WI38 (cell line): ENCODE measurements around the gene CCDC146.

Source experiments
- H3K4me3 ChIP-seq: 2 replicates; pipeline ENCODE4 v1.5.1; 2011; ENCODE audit warnings: low read depth, mild to moderate bottlenecking, control low read depth, low read length
- TF ChIP-seq, protein P1 (sequence below): IDR thresholded peaks from 2 replicates; pipeline ENCODE4 v1.5.1; 2012; ENCODE audit warnings: low read depth, mild to moderate bottlenecking, control low read depth, low read length

Gene CCDC146

GRCh38 chr7:77320137-77320536, 197.7 kb downstream of the CCDC146 start:
- no peak overlapping the region for H3K4me3 ChIP-seq
- TF ChIP-seq, protein P1, sequence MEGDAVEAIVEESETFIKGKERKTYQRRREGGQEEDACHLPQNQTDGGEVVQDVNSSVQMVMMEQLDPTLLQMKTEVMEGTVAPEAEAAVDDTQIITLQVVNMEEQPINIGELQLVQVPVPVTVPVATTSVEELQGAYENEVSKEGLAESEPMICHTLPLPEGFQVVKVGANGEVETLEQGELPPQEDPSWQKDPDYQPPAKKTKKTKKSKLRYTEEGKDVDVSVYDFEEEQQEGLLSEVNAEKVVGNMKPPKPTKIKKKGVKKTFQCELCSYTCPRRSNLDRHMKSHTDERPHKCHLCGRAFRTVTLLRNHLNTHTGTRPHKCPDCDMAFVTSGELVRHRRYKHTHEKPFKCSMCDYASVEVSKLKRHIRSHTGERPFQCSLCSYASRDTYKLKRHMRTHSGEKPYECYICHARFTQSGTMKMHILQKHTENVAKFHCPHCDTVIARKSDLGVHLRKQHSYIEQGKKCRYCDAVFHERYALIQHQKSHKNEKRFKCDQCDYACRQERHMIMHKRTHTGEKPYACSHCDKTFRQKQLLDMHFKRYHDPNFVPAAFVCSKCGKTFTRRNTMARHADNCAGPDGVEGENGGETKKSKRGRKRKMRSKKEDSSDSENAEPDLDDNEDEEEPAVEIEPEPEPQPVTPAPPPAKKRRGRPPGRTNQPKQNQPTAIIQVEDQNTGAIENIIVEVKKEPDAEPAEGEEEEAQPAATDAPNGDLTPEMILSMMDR, result no peak

- TF ChIP-seq, protein P1, result no peak
- H3K4me3 ChIP-seq, result no peak overlapping the region
Observed at GRCh38 chr7:77320714-77321113, 198.3 kb downstream of the CCDC146 start.

- no peak overlapping the region for H3K4me3 ChIP-seq
- TF ChIP-seq, protein P1, result no peak
Observed at GRCh38 chr7:77321300-77321699, 198.9 kb downstream of the CCDC146 start.

GRCh38 chr7:77326131-77326530, 203.7 kb downstream of the CCDC146 start:
- TF ChIP-seq, protein P1, result no peak
- H3K4me3 ChIP-seq, result no peak overlapping the region

DNA sequence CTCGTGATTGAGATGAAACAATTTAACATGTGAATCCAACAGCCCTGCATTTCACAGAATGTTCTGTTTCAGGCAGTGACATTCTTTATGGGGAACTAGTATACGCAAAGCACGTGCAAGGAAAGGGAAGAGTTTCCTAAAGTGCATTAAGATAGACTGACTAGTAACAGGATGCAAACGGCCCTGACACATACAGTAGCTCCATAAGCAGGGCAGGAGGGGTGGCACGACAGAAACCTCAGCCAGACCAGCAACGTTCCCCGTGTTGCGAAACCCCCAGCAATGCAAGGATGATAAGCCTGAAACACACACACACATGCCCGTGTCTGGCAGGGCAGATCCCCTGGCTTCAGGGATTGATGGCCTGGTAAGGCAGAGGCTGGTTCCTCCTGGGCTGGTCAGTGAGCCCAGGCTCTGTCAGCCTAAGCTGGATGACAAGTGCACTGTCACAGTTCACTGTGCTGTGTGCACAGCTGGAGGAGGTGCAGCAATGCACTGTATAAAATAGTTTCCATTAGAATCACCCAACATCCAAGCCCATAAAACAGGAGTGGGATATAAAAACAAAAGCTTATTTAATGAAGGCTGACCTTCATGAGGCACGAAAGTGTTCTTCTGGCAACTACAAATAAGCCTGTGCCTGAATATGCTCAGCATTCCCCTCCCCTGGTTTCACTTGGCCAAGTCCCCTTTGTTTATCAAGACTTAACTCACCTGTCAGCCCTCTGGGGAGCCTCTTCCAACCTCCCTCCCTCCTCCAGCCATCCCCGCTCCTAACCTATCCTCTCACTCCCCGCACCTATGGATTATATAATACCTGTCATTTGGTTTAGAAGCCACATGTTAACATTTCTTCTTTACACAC, 204.9 kb downstream of the CCDC146 start:
- H3K4me3 ChIP-seq, result no peak overlapping the region
- TF ChIP-seq, protein P1, result no peak

DNA sequence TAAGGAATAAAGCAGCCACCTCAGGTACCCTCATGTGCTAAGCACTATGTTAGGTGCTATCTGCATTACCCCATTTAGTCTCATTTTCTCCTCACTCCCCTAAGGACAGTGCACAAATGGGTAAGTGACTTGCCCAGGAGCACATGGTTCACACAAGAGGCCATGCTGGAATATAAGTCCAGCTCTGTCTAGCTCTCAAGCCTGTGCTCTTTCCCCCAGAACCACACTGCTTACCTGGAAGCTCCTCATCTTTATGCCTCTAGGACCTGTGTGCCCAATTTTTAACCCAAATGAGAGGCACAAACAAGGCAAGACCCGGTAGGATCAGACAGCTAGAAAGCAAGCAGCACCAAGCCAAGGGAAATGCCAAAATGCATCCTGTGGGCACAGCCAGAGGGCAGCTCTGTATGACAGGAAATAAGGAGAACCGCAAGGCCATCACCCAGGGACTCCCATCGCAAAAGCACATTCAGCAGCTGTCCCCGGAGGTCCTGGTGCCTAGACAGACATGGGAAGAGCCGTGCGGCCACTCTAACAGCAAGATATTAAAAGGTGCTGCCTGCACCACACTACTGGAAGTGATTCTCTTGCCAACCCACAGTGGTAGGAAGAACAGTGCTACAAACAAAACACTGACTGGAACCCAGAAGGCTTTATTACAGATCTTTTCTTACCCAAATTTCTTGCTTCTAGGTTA, 205.7 kb downstream of the CCDC146 start:
- no peak overlapping the region for H3K4me3 ChIP-seq
- TF ChIP-seq, protein P1, result no peak

DNA sequence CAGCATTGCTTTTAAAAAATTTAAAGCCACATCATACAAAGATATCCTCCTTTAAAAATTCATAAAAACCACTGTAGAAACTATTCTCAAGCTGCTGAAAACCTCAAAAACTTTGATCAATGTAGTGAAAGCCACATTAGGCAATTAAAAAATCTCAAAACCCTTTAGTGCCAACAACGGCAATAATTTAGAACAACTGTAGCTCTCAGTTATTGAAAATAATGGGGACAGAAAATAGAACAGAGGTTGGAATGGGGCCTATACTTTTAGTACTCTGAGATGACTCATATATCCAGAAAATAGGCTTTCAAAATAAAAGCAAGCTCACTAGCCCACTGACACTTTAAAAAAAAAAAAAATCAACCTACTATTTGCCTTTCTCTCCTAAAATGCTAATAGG, 206.3 kb downstream of the CCDC146 start:
- H3K4me3 ChIP-seq, result no peak overlapping the region
- TF ChIP-seq, protein P1, result no peak
